H1 (cell line): ENCODE results near the gene HNF1A. TPM values are rescaled to one million over a fixed set of nuclear protein-coding genes. Genes with fewer than 3 reads are reported as not detected.

Source experiments
- FOSL1 ChIP-seq: IDR thresholded peaks from 2 replicates; pipeline ENCODE4 v1.6.1; 2011; ENCODE audit warnings: mild to moderate bottlenecking, low read depth, low read length, moderate library complexity; ENCODE audit not compliant: insufficient read depth
- JUN ChIP-seq: IDR thresholded peaks from 2 replicates; pipeline ENCODE4 v1.6.1; 2011; ENCODE audit warnings: low read depth, mild to moderate bottlenecking, improper control_type of control experiment, low read length
- SAP30 ChIP-seq: fragments of 300-600 bp; sonication (generic); IDR thresholded peaks from 2 replicates; pipeline ENCODE4 v1.7.1; 2012; ENCODE audit warnings: low read length, moderate library complexity, mild to moderate bottlenecking, inconsistent platforms; ENCODE audit not compliant: insufficient read depth, insufficient replicate concordance
- SP2 ChIP-seq: IDR thresholded peaks from 2 replicates; pipeline ENCODE4 v1.6.1; 2012; ENCODE audit warnings: mild to moderate bottlenecking, low read length, inconsistent platforms
- TAF7 ChIP-seq: optimal IDR thresholded peaks from 2 replicates; pipeline ENCODE3; 2011; ENCODE audit warnings: low read depth, mild to moderate bottlenecking, inconsistent platforms, low read length, moderate library complexity, borderline replicate concordance
- YY1 ChIP-seq: IDR thresholded peaks from 2 replicates; pipeline ENCODE4 v1.6.1; 2011; ENCODE audit warnings: low read depth, mild to moderate bottlenecking, low read length
- polyA plus RNA-seq, 7 experiments: library from polyadenylated mRNA; depleted of rRNA in 3 of 7; stranded (reverse) in 5 of 7; unstranded in 2 of 7; fragments of >200 nt in 5 of 7; fragments of 200-250 nt in 2 of 7; gene quantifications; 1 replicate in 5 of 7; 2 replicates in 1 of 7; 4 replicates in 1 of 7; pipeline versions ENCODE4 v1.2.1 to v1.2.3, GENCODE V29; 2011 to 2013; ENCODE audit warnings: missing spikeins in 2 of 7, mixed read lengths in 2 of 7
- total RNA-seq: library from RNA; stranded (reverse); fragmentation: NEBNext Ultra II Directional; extraction: Animal tissue kit (Norgen Biotek cat#: 25700); gene quantifications from 2 replicates; pipeline ENCODE4 v1.2.1, GENCODE V29; 2021

HNF1A gene
- total and polyA plus RNA-seq, 2 of the 8 experiments (the other 6 are each of a cell fraction or from before 2014, with no cell fraction given): not detected

- TF ChIP-seq YY1 (no peak), TAF7 (no peak), SAP30 (no peak), SP2 (no peak), JUN (no peak), FOSL1 (no peak)
- TF ChIP-seq, all 59 proteins: peak for 0
Observed at GRCh38 chr12:120978296-120979219, at the start of gene HNF1A (continued).
